ENCODE results near the gene OR8J1.
"Not testable (repeated sequence)": the region's sequence is repeated elsewhere in the genome, so short reads cannot be mapped to it uniquely, and the experiment has no call there.

Gene OR8J1, protein sequence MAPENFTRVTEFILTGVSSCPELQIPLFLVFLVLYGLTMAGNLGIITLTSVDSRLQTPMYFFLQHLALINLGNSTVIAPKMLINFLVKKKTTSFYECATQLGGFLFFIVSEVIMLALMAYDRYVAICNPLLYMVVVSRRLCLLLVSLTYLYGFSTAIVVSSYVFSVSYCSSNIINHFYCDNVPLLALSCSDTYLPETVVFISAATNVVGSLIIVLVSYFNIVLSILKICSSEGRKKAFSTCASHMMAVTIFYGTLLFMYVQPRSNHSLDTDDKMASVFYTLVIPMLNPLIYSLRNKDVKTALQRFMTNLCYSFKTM

DNA sequence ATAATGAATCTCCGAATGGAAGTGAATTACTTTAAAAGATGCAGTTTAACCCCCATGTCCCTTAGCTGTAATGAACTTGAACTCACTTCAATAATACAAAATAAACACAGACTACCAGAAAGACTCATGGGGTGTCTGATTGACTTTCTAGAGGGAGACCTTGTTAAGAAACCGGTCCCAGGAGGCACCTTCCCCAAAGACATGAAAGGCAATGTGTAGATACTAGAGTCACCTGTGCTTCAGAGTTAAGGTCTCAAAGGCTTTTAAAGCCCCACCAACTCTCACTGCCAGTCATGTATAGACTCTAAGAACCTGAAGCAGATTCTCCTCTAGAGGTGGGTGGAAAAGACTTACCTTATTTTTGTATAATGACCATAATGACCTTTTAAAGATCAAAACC lies at the start of gene OR8J1:
OR8J1 (plus strand) TSS at position 301 of the 400 bp plus-strand sequence. CDS start 5,956 bp downstream, outside the sequence.
- no peak for DNase-seq (ENCODE audit: low spot score)

DNA sequence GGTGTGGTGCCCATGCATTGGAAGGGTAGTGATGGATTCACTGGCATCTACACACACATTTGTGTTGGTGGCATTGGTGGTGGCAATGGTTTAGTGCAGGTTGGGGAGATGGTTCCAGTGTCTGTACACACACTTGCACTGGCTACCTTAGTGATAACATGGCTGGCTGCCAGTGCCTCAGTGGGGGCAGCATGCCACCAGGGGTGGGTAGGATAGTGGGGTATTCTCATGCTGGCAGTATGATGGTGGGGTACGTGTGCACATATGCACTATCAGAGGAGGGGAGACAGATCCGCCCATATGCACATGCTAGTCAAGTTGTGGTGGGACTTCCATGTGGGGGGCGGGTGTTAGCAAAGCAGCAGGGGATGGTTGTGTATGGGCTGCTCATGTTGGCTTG lies 46.3 kb upstream of the OR8J1 start:
- DNase-seq (ENCODE audit: low spot score): no peak

DNA sequence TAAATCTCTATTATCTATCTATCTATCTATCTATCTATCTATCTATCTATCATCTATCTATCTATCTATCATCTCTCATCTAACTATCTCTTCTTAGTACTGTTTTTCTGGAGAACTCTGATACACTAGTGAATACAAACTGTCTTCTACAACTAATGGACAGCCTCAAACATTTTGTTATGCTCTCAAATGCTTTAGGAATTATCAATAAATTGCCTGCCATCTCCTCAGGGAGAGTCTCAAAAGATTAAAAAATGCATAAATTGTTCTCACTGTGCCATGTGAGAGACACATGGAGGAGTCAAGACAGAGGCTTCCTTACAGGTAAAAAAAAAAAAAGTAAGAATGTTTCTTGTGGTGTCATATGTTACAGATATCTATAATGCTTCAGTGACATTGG lies 39.2 kb upstream of the OR8J1 start, which contains the start of gene OR8K3:
OR8K3 (plus strand) TSS at position 301 of the 400 bp plus-strand sequence. CDS start 3,163 bp downstream, outside the sequence.
- DNase-seq (ENCODE audit: low spot score): no peak

DNA sequence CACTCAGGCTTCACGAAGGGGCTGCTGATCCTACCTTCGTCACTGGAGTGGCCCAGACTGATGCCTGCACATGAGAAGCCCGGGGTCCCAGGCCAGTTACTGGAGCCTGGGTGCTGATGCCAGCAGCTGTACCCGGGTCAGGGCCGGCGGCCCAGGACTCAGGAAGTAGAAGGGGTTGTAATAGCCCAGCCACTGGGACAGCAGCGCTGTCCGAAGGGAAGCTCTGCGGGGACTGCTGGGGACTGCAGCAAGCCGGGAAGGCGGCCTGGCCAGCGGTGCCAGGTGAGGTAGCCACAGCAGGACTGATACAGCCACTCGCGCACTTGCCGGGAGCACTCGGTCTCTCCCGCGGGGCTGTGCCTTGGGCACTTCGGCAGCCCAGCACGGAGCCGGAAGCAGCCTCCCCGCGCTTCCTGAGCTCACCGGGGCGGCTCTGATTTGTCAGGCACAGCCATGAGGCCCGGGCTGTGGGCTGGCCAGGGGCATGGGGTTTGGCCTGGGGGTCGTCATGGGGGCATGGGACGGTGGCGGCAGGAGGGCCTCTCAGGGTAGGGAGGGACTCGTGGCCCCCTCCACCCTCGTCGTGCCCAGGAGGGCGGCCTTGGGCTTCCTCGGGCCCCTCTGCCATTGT lies 22.1 kb upstream of the OR8J1 start:
- no peak for DNase-seq (ENCODE audit: low spot score)

DNA sequence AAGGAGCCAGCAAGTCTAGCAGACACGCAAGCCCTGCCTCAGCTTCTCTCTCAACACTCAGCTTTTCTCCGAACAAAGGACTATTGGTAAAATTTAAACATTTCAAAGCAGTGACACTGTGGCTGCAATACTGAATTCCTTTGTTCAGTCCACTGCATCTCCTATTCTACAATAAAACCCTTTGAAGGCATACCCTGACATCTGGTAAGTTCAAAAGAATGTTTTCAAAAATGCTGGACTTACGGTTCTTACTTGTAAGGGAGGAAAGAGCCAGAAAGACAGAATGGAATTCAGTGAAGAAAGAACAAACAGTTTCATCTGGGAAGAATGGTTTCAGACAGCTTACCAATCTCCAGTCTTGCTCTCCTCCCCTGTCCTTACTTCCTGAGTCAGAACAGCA lies 20.9 kb upstream of the OR8J1 start:
- no peak for DNase-seq (ENCODE audit: low spot score)

DNA sequence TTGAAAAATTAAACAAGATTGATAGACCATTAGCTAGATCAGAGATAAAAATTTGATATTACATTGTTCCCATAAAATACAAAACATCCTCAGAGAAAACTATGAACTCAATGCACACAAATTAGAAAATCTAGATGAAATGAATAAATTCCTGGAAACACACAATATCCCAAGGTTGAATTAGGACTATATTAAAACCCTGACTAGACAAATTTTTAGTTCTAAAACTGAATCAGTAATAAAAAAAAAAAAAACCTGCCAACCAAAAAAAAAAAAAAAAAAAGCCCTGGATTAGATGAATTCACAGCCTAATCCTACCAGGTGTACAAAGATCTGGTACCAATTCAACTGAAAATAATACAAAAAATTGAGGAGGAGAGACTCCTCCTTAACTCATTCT lies 13.8 kb upstream of the OR8J1 start:
- no peak for DNase-seq (ENCODE audit: low spot score)

DNA sequence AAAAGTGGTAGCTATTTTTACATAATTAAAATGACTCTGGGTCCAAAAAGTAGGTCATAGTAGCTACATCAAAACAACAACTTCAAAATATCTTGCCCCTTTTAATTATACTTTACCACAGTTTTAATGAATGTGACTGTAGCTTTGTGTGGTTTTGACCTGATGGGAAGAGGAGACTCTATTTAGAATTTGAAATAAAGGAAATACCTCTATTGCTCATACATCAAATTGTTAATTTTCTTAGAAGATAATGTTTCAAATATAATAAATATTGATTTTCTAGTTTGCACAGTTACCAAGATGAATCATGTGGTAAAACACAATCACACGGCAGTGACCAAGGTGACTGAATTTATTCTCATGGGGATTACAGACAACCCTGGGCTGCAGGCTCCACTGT lies 8.4 kb upstream of the OR8J1 start, which contains the start of gene OR8K1:
OR8K1 (plus strand) TSS at position 301 of the 400 bp plus-strand sequence; CDS start at position 301, 0 bp downstream.
- no peak for DNase-seq (ENCODE audit: low spot score)

DNA sequence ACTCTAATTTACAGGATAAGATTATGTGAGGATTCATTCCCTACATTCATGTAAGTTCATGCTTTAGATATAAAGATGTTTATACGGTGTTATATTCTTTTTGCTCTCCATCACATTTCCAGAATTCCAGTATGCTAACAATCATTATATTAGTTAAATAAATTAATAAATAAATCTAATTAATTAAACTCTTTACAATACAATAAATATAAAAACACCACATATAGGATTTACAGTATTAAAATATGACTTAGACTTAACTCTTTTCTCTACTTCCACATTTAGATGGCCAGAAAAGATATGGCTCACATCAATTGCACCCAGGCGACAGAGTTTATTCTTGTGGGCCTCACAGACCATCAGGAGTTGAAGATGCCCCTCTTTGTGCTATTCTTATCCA lies 21.2 kb downstream of the OR8J1 start, which contains the start of gene OR8U1:
OR8U1 (plus strand) TSS at position 301 of the 400 bp plus-strand sequence; CDS start at position 301, 0 bp downstream.
- no peak for DNase-seq (ENCODE audit: low spot score)

DNA sequence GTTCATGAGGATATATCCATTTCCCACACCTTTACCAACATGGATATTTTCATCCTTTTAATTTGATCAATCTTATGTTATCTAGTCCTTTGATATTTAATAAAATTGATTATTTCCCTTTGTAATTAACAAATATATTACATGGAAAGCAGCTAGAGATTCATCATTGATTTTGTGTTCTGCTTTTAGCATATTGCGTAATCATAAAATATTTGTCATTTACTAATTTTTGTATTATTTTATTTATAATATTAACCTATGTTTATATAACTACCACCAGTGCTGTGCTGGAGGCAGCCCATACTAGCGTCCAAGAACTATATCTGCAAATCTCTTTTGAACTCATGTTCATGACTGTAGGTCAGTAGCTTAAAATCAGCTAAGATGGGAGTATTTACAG lies 26.0 kb downstream of the OR8J1 start:
- DNase-seq (ENCODE audit: low spot score): no peak

DNA sequence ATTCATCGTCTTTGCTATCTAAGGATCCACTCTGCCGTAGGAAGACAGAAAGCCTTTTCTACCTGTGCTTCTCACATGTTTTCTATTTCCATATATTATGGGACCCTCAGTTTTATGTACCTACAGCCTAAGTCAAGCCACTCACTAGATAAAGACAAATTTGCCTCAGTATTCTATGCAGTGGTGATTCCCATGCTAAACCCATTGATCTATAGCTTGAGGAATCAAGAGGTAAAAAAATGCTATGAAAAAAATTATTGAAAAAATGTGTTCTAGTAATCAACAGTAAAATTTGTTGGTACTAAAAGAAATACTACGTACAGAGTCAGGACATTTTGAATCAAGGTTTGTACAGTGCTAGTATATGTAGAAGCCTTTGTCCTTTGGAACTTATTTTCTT lies 40.3 kb downstream of the OR8J1 start:
- DNase-seq (ENCODE audit: low spot score): no peak

DNA sequence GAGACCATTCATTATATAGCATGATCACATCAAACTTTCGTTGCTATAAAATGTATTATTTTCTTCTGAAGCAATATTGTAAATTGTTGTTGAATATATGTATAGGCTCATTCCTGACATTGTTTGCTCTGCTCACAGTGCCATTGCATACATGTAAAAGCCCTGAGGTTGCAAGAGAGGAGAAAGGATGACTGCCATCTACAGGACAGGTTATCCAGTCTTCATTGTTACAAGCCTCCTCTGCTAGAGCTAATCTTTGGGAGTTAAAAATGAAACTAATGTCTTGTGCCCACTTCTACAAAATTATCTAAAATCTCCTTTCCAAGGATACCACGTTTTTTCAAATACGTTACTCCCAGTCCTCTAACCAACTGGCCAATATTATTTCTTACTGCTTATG lies 42.0 kb downstream of the OR8J1 start:
- DNase-seq (ENCODE audit: low spot score): no peak

DNA sequence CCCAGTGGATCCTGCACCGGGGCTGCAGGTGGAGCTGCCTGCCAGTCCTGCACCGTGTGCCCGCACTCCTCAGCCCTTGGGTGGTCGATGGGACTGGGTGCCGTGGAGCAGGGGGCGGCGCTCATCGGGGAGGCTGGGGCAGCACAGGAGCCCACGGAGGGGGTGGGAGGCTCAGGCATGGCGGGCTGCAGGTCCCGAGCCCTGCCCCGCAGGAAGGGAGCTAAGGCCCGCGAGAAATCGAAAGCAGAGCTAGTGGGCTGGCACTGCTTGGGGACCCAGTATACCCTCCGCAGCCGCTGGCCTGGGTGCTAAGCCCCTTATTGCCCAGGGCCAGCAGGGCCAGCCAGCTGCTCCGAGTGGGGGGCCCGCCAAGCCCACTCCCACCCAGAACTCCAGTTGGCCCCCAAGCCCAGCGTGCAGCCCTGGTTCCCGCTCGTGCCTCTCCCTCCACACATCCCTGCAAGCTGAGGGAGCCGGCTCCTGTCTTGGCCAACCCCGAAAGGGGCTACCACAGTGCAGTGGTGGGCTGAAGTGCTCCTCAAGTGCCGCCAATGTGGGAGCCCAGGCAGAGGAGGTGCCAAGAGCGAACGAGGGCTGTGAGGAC lies 47.9 kb downstream of the OR8J1 start:
- DNase-seq (ENCODE audit: low spot score): not testable (repeated sequence)

DNA sequence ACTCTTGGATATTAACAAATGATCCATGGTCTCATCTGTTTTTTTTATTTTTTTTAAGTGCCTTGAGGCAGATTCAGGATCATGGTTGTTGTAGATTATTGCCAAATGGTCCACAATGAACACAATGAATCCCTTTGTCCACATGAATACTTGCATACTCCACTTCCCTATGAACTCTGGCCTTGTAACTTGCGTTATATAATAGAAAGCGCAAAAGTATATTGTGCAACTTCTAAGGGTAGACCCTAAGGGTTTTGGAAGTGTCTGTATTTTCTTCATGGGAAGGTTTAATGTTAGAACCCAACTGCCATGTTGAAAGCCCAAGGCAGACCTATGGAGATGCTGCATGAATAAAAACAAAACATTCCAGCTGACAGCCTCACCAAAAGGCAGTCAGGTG lies 50.3 kb downstream of the OR8J1 start:
- DNase-seq (ENCODE audit: low spot score): no peak

DNA sequence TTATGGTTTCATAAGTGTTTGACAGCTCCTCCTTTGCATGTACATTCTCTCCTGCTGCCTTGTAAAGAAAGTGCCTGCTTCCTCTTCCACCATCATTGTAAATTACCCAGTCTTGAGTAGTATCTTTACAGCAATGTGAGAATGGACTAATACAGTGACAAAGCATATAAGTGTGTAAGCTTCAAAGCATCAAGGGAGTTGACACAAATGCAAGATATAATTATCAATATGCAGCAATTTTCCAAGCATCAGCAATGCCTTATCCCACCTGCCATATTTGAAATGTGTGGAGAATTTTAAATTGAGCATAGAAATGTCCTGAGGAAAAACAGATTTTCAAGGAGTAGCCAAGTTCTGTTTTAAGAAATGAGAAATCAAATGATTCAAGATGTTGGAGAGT lies 56.7 kb downstream of the OR8J1 start:
- DNase-seq (ENCODE audit: low spot score): no peak

Data from Ammon's horn (tissue), 1 donor.